HG02943 (cell line): ENCODE data around the gene EIF4E2.
A peak's percentile ranks its signal among the peaks of the same experiment; 100 is the strongest.

Source experiments
- ATAC-seq: cut with Tn5 transposase; IDR thresholded peaks from one replicate; pipeline ENCODE4 v1.9.1; 2021; ENCODE audit warnings: mild to moderate bottlenecking, low read depth, moderate library complexity; ENCODE audit not compliant: unreplicated experiment

Gene EIF4E2

GRCh38 chr2:232535761-232536530 lies 14.5 kb upstream of the EIF4E2 start:
- ATAC-seq, result no peak

GRCh38 chr2:232537079-232537478 lies 13.4 kb upstream of the EIF4E2 start:
- no peak for ATAC-seq

DNA sequence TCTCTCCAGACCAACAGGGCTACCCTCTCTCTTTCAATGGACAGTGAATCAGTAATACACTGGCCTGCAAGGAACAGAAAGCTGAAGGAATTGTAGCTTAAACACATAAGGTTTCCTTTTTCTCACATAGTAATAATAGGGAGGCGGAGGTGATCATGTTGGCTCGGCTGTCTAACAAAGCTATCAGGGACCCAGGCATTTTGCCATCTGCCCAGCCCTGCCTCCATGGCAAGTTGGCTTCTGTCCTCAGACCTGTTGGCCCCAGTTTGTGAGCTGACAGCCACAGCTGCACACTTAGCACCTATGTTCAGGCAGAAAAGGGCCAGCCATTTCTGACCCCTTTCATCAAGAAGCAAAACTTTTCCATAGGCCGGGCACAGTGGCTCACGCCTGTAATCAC lies 13.0 kb upstream of the EIF4E2 start:
- no peak for ATAC-seq

DNA sequence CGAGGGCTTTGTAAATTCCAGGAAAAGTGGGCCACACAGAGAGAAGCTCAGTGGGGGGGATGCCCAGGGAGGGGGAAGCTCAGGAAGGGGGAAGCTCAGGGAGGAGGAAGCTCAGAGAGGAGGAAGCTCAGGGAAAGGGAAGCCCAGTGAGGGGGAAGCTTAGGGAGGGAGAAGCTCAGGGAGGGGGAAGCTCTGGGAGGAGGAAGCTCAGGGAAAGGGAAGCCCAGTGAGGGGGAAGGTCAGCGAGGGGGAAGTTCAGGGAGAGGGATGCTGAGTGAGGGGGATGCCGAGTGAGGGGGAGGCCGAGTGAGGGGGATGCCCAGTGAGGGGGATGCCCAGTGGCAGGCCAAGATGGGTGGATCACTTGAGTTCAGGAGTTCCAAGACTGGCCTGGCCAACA lies 11.8 kb upstream of the EIF4E2 start:
- ATAC-seq, result no peak

GRCh38 chr2:232539298-232540231 lies 10.9 kb upstream of the EIF4E2 start, which contains the start of gene CHRNG:
CHRNG (plus strand) TSS chr2:232539692; CDS start chr2:232539748, 56 bp downstream.
- ATAC-seq, result no peak

DNA sequence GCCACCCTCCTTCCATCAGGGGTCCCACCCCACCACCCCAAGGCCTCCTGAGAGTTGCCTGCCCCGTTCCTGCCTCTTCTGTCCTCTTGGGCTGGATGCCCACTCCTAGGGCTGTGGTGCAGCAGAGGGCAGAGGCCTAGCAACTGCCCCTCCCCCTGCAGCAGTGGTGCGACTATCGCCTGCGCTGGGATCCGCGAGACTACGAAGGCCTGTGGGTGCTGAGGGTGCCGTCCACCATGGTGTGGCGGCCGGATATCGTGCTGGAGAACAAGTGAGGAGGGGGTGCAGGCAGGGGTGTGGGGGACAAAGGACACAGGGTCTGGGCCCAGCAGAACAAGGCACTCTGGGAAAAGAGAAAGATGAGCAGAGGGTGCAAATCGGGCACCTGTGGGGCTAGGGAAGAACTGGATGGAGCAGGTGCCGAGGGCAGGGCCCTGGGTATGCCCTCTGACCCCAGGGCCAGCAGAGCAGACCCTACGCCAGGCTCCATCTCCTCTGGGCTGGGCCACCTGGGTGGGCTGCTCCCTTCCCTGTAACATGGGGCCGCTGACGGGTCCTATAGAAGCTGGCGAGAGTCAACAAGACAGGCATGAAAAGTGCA lies 9.9 kb upstream of the EIF4E2 start:
- no peak for ATAC-seq

DNA sequence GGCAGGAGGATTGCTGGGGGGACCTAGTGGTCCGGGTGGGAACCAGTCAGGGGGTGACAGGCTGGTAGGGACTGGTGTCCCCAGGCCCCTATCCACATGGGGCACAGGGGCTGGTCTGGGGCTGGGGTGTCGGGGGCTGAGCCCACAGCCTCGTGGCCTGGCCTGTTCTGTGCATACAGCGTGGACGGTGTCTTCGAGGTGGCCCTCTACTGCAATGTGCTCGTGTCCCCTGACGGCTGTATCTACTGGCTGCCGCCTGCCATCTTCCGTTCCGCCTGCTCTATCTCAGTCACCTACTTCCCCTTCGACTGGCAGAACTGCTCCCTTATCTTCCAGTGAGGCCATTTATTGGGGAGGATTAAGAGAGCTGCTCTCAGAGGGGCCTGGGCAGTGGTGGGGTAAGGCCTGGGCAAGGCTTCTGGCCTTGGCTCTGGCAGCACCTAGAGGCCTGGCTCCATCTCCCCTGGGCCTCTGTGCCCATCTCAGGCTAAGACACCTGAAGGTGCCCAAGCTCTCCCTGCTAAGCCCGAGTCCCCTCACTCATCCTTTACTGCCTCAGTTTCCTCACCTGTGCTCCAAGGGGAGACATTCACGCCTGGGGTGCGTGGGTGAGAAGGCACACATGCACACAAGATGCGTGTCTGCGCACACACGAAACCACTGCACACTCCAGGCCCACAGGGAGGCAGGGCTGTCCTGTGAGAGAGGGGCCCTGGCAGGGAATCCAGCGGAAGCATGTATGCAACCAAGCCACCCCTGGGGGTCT lies 9.1 kb upstream of the EIF4E2 start:
- no peak for ATAC-seq

- ATAC-seq, result no peak
Measured at GRCh38 chr2:232541961-232542714, 8.4 kb upstream of the EIF4E2 start.

- ATAC-seq, result no peak
Measured at GRCh38 chr2:232542715-232543467, 7.6 kb upstream of the EIF4E2 start.

- ATAC-seq, result no peak
Measured at GRCh38 chr2:232543491-232543890, 7.0 kb upstream of the EIF4E2 start.

DNA sequence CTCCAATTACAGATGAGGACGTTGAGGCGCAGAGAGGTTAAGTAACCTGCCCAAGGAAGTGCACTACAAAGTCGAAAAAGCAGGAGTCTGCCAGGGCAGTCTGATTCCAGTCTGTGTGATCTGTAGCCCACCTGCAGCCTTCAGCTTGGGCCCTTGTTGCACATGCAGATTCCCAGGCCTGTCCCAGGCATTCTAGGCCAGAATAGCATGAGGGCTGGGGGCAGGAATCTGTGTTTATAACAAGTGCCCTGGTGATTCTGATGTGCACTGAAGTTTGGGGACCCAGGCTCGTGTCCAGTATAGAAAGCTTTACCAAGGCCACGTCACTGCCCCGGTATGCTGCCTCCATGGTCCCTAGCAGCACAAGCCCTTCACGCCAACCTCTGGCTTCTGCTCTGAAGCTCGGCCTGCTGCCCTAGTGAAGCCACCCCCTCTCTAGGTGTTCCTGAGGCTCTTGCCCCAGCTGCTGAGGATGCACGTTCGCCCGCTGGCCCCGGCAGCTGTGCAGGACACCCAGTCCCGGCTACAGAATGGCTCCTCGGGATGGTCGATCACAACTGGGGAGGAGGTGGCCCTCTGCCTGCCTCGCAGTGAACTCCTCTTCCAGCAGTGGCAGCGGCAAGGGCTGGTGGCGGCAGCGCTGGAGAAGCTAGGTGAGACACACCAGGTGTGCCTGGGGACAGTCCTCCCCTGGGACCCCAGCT lies 6.4 kb upstream of the EIF4E2 start:
- no peak for ATAC-seq

GRCh38 chr2:232544674-232545073 lies 5.8 kb upstream of the EIF4E2 start:
- ATAC-seq, result no peak

GRCh38 chr2:232545511-232546375 lies 4.7 kb upstream of the EIF4E2 start:
- no peak for ATAC-seq

- ATAC-seq, result no peak
Measured at GRCh38 chr2:232547991-232548390, 2.5 kb upstream of the EIF4E2 start.

- peak; percentile 7 for ATAC-seq
Measured at GRCh38 chr2:232549655-232550353, 685 bp upstream of the EIF4E2 start.

DNA sequence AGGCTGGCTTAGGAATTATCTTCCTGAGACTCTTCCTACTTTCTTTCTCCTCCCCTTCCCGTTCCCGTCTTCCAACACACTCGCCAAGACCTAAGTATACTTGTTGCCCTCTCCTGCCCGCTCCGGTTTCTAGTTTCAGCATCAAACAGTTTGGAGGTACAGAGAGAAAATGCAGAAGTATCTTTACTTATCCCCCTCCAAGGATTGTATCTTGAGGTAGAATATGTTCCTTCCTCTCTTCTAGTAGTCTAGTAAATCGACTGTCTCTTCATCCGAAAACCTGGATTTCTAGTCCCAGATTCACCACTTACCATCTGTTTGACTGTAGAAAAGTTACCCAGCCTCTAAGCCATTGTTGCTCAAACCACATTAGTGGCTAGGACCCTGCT lies 755 bp downstream of the EIF4E2 start:
- ATAC-seq, result no peak

DNA sequence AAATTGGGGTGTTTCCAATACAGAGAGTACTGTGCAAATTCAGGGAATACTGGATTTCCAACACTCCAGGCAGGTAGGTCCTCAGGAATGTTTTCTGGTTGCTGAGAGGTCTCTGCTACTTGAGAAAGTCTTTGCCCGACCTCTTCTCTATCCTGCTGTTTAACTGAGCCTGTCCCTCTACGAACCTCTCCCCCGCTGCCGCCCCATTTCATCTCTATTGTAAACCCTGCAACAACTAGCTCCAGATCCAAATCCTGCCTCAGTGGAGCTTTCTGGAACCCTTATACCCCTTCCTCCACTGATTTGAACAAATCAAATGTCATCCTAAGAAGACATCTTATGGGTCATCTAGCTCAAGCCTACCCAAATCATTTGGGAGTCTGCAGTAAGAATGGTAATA lies 1.3 kb downstream of the EIF4E2 start:
- no peak for ATAC-seq
